ENCODE results near the gene RAF1. TPM values are rescaled to one million over a fixed set of nuclear protein-coding genes. Genes with fewer than 3 reads are reported as not detected.

The RAF1 gene
- total and polyA plus RNA-seq, 10 donors = 31.6 to 153 (median 110) TPM

GRCh38 chr3:12695112-12695511, 31.2 kb upstream of the RAF1 start:
- H3K27ac ChIP-seq = no peak overlapping the region
- 88 to 98% (median 94%) methylated on average over 3 of the region's 3 CpGs for WGBS, 5 donors

GRCh38 chr3:12692444-12692843, 28.5 kb upstream of the RAF1 start:
- H3K4me1 ChIP-seq = no peaks in the 10 kb centered on the region
- no peak for DNase-seq
- H3K36me3 ChIP-seq = no peaks in the 10 kb centered on the region
- H3K9me3 ChIP-seq = no peaks in the 10 kb centered on the region
- 91 to 97% (median 95%) methylated on average over 8 of the region's 8 CpGs for WGBS, 5 donors
- no peak overlapping the region for H3K27ac ChIP-seq
- no peak overlapping the region for H3K4me3 ChIP-seq
- TF ChIP-seq POLR2A (IDR thresholded peaks at IDR 0.05) (no peak), POLR2AphosphoS5 (IDR thresholded peaks at IDR 0.05) (no peak), CTCF (IDR thresholded peaks at IDR 0.05 in 8 of 11, conservative IDR thresholded peaks at IDR 0.05 in 3 of 11) (no peak)
- peaks cover 0 to 5% (median 0%) of the 10 kb centered on the region in 7 donors for H3K27me3 ChIP-seq (replicated peaks in 1 of 7)
- intact Hi-C loops (cut with DNase I; ENCODE audit: low total_unique reads) = no loop called here

More at GRCh38 chr3:12695112-12695511, 31.2 kb upstream of the RAF1 start:
- no peaks in the 10 kb centered on the region for H3K27me3 ChIP-seq (replicated peaks in 1 of 7)
- H3K9me3 ChIP-seq = no peaks in the 10 kb centered on the region
- no peaks in the 10 kb centered on the region for H3K36me3 ChIP-seq
- intact Hi-C loops (cut with DNase I; ENCODE audit: low total_unique reads) = no loop called here
- DNase-seq = no peak
- no peaks in the 10 kb centered on the region for H3K4me1 ChIP-seq
- TF ChIP-seq CTCF (IDR thresholded peaks at IDR 0.05 in 8 of 11, conservative IDR thresholded peaks at IDR 0.05 in 3 of 11) = no peak
- TF ChIP-seq POLR2AphosphoS5 (IDR thresholded peaks at IDR 0.05) = no peak
- TF ChIP-seq POLR2A (IDR thresholded peaks at IDR 0.05) = no peak
- H3K4me3 ChIP-seq = no peak overlapping the region

- Histone ChIP-seq H3K27me3 (replicated peaks in 1 of 7) (peaks cover 0 to 9% (median 0%) of the 10 kb centered on the region in 7 donors), H3K27ac (no peak overlapping the region), H3K4me3 (no peak overlapping the region), H3K36me3 (no peaks in the 10 kb centered on the region), H3K9me3 (no peaks in the 10 kb centered on the region), H3K4me1 (no peaks in the 10 kb centered on the region)
- WGBS, 5 donors = 83 to 92% (median 83%) methylated on average over 8 to 11 of the region's 11 CpGs
- TF ChIP-seq POLR2A (IDR thresholded peaks at IDR 0.05) = no peak
- no peak for TF ChIP-seq CTCF (IDR thresholded peaks at IDR 0.05 in 8 of 11, conservative IDR thresholded peaks at IDR 0.05 in 3 of 11)
- no peak for TF ChIP-seq POLR2AphosphoS5 (IDR thresholded peaks at IDR 0.05)
- intact Hi-C loops (cut with DNase I; ENCODE audit: low total_unique reads) = no loop called here
- no peak for DNase-seq
Observed at GRCh38 chr3:12689997-12690711, 26.2 kb upstream of the RAF1 start.

- no peak for DNase-seq
- intact Hi-C loops (cut with DNase I; ENCODE audit: low total_unique reads) = no loop called here
- WGBS, 5 donors = 72 to 88% (median 80%) methylated on average over 4 of the region's 4 CpGs
Observed at GRCh38 chr3:12687948-12688347, 24.0 kb upstream of the RAF1 start.

More at GRCh38 chr3:12687948-12688347, 24.0 kb upstream of the RAF1 start:
- Histone ChIP-seq H3K27me3 (replicated peaks in 1 of 7) (peaks cover 0 to 9% (median 0%) of the 10 kb centered on the region in 7 donors), H3K4me1 (peaks cover 0 to 1% (median 0%) of the 10 kb centered on the region in 6 donors), H3K36me3 (no peaks in the 10 kb centered on the region), H3K9me3 (no peaks in the 10 kb centered on the region), H3K4me3 (no peak overlapping the region), H3K27ac (no peak overlapping the region)
- TF ChIP-seq POLR2A (IDR thresholded peaks at IDR 0.05) (no peak), CTCF (IDR thresholded peaks at IDR 0.05 in 8 of 11, conservative IDR thresholded peaks at IDR 0.05 in 3 of 11) (no peak), POLR2AphosphoS5 (IDR thresholded peaks at IDR 0.05) (no peak)

All from spleen (tissue), 11 donors.